GM10266 (cell line): ENCODE results near the gene ALLC.

Experiments used
- DNase-seq: peaks from one replicate; pipeline ENCODE4 v3.0.0; 2012; ENCODE audit errors: extremely low spot score
- CTCF ChIP-seq: IDR thresholded peaks from 2 replicates; pipeline ENCODE4 v1.5.1; 2012; ENCODE audit warnings: mild to moderate bottlenecking, low read depth; ENCODE audit not compliant: control insufficient read depth, insufficient read depth; ENCODE audit errors: missing control alignments

The ALLC gene

GRCh38 chr2:3692375-3692774 lies 34.4 kb downstream of the ALLC start:
- TF ChIP-seq CTCF: peak; percentile 17
- no peak for DNase-seq

GRCh38 chr2:3696545-3696944 lies 38.5 kb downstream of the ALLC start:
- TF ChIP-seq CTCF: no peak
- no peak for DNase-seq

GRCh38 chr2:3701071-3701470 lies 43.1 kb downstream of the ALLC start:
- DNase-seq: no peak
- TF ChIP-seq CTCF: no peak

- no peak for TF ChIP-seq CTCF
These were observed 45.3 kb downstream of the ALLC start, which contains the start of gene DCDC2C for GRCh38 chr2:3703236-3703756. TSS of gene DCDC2C (plus strand) at chr2:3703575. CDS start at chr2:3703752, 177 bp downstream.

GRCh38 chr2:3703757-3704355 lies 45.9 kb downstream of the ALLC start:
- DNase-seq: no peak
- no peak for TF ChIP-seq CTCF

More at GRCh38 chr2:3703236-3703756, 45.3 kb downstream of the ALLC start, which contains the start of gene DCDC2C:
- DNase-seq: no peak

GRCh38 chr2:3704692-3705091 lies 46.7 kb downstream of the ALLC start:
- no peak for TF ChIP-seq CTCF
- no peak for DNase-seq

- no peak for TF ChIP-seq CTCF
- DNase-seq: no peak
These were observed 47.8 kb downstream of the ALLC start for GRCh38 chr2:3705782-3706181.
